HG03039 (cell line): ENCODE measurements around the gene ZBTB49.
"Not testable (repeated sequence)": the region's sequence is repeated elsewhere in the genome, so short reads cannot be mapped to it uniquely, and the experiment has no call there.

Experiments
- ATAC-seq: cut with Tn5 transposase; IDR thresholded peaks from one replicate; pipeline ENCODE4 v1.9.1; 2021; ENCODE audit warnings: mild to moderate bottlenecking, moderate library complexity; ENCODE audit not compliant: unreplicated experiment

ZBTB49 gene

DNA sequence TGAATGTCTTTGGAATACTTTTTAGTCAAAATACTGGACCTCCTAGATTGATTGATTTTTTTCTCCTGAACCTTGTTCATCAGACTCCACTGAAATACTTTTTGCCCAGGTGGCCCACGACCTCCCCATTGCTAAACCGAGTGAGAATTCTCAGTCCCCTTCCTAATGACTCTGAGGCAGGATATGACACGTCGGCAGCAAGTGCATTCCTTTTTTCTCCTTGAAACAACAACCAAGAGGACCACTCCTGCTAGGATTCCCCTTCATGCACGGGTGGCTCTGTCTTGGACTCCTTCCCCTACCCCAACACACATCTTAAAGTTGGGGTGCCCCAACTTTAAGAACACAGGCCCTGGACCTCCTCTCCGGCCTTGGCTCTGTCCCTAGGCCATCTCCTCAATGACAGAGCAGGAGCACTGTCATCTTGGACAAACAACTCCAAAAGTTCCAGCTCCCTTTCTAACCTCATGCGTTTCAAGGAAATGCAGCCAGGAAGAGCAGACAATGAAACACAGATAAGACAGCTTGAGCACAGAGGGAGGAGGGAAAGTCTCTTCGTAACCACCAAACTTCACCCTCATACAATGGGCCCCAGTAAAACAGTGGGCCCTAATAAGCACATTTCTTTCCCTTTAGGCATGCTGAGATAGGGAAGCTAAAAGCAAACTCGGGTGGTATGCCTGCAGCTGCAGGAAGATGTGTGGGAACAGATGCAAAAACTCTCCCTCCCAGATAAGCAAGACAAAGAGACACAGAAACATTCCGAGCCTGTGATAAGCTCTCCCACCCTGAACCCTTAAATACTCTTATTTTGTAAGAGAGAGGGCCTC, 33.9 kb downstream of the ZBTB49 start:
- no peak for ATAC-seq

DNA sequence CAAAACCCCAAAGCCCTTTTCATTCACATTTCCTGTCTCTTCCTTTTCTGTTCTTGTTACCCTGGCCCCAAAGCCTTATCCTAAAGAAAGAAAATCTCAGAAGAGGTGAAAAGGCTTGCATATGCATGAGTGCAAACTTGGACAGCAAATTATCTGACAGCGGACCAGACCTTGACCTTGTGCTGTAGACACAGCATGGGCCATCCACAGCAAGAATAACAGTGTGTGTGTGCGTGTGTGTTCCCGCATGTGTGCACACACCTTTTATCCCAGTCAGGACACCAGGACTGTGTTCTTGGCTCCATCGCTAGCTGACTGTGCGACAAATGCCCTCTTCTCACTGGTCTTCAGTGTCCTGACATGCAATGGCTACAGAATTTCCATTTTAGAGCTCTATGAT, 35.3 kb downstream of the ZBTB49 start:
- ATAC-seq: no peak

DNA sequence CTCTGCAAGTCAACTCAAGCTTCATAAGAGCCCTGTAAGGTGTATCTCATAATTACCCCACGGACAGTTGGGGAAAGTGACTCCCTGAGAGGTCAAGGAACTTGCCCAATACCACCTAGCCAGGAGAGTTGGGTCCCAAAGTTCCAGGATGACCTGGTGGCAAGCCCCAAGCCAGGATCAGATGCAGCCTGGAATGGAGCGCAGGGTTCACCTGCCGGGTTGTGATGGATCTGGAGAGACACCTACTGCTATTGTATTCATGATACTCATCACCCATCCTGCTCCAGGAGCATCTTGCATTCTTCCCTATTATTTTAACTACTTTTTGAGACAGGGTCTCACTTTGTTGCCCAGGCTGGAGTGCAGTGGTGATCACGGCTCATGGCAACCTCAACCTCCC, 36.1 kb downstream of the ZBTB49 start:
- no peak for ATAC-seq

DNA sequence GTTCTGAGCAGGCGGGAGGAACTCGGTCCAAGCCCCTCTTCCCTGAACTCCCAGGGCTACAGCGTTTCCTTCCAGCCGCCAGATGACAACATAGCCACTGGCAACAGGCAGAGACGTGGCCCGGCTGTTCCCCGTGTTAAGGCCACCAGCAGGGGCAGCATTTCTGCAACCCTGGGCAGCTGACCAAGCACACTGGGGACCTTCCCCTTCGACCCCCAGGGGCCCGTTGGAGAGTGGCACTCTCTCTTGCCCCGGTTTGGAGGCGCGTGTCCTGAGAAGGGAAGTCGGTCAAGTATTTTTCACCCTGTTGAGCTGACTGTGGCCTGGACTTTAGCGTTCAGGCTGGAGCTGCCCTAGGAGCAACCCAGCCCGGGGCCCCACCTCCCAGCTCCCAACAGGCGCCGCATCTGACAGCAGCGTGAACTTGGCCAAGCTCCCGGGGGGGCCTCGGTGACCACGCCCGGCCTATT, 37.6 kb downstream of the ZBTB49 start:
- no peak for ATAC-seq

DNA sequence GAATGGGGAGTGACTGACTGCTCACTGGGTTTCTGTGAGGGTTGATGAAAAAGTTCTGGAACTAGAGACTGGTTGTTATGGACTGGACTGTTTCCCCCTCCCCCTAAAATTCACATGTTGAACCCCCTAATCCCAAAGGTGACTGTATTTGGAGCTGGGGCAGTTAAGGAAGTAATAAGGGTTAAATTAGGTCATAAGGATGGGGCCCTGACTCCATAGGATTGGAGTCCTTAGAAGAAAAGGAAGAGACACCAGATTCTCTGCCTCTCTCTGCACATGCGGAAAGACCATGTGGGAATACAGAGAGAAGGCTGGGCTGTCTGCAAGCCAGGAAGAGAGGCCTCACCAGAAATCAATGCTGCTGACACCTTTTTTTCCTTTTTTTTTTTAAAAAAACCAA, 38.2 kb downstream of the ZBTB49 start:
- ATAC-seq: no peak

DNA sequence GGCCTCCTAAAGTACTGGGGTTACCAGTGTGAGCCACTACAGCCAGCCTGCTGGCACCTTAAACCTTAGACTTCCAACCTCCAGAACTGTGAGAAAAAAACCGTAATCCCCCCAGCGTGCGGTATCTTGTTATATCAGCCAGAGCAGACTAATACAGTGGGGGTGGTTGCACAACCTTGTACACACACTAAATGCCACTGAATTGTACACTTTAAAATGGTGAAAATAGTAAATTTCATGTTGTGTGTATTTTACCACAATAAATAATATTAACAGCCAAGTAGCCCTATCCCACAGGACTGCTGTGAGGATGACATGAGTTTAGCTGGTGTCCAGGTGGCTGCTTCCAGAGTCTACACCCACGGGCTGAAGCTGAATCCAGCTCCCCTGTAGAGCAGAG, 38.8 kb downstream of the ZBTB49 start:
- ATAC-seq: no peak

DNA sequence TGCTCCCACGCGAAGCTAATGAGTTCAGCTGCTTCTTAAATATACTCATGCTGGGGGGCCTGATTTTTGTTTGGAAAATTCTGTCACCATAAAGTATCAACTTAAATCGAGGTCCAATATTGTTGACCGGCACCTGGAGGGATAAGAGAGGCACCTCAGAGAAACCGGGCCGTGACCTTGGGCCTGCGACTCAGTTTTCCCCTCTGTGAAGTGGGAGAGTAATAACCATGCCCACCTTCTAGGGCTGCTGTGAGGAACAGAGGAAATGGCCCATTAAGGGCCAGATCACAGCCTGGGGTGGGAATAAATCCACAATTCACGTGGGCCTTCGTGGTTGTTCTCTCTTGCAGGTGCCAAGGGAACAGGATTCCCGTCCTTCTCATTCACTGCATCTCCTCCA, 39.4 kb downstream of the ZBTB49 start:
- ATAC-seq: no peak

DNA sequence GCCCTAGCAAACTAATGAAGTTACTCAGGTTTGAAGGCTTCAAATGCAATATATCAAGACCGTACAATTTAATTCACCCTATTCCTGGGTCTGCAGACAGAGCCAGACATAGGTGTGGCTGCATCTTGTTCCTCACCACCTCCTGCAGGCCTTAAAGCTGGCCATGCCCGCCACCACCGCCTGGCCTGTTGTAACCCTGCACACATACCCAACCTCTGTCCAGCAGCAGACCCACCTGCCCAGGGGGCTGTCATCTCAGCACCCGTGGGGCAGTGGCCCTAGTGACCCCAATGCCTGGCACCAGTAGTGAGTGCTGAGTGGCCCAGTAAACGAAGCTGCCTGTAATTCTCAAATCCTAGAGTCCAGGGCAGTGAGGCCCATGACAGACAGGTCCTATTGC, 40.7 kb downstream of the ZBTB49 start:
- ATAC-seq: no peak

DNA sequence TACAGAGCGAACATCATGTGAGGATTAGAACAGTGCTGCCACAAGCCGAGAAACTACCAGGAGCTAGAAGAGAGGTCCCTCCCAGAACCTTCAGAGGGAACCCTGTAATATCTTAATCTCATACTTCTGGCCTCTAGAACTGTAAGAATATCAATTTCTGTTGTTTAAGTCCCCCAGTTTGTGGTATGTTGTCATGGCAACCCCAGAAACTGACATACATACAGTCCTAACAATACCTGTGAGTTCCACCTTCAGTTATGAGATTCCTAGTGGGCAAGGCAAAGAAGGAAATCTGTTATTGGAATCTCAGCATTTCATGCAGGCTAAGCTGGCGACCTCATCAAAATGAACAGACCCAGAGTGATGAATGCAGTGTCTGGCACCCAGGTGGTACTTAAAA, 42.5 kb downstream of the ZBTB49 start:
- no peak for ATAC-seq

DNA sequence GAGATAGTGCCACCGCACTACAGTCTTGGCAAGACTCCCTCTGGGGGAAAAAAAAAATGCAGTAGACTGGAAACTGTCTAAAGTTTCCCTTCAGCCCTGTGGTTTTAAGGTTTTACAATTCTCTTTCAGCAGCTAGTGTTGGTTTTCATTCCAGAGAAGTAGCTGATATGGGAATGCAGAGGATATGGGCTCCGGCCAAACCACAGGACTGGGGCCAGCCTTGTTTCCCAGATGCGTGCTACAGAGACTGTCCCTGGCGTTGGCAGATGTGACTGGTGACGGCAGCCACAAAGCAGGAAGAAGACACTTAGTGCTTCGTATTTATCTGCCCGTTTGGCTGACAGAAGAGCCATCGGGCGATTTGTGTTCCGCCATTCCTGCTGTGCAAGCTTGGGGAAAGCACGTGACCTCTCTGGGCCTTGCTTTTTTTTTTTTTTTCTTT, 43.2 kb downstream of the ZBTB49 start:
- no peak for ATAC-seq

DNA sequence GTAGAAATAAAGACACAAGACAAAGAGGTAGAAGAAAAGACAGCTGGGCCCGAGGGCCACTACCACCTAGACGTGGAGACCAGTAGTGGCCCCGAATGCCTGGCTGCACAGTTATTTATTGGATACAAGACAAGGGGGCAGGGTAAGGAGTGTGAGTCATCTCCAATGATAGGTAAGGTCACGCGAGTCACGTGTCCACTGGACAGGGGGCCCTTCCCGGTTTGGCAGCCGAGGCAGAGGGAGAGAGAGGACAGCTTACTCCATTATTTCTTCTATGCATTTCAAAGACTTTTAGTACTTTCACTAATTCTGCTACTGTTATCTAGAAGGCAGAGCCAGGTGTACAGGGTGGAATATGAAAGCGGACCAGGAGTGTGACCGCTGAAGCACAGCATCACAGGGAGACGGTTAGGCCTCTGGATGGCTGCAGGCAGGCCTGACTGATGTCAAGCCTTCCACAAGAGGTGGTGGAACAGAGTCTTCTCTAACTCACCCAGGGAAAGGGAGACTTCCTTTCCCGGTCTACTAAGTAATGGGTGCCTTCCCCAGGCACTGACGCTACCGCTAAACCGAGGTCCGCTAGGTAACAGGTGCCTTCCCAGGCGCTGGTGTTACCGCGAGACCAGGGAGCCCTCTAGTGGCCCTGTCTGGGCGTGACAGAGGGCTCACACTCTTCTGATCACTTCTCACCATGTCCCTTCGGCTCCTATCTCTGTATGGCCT, 44.9 kb downstream of the ZBTB49 start:
- peak; percentile 60 for ATAC-seq

DNA sequence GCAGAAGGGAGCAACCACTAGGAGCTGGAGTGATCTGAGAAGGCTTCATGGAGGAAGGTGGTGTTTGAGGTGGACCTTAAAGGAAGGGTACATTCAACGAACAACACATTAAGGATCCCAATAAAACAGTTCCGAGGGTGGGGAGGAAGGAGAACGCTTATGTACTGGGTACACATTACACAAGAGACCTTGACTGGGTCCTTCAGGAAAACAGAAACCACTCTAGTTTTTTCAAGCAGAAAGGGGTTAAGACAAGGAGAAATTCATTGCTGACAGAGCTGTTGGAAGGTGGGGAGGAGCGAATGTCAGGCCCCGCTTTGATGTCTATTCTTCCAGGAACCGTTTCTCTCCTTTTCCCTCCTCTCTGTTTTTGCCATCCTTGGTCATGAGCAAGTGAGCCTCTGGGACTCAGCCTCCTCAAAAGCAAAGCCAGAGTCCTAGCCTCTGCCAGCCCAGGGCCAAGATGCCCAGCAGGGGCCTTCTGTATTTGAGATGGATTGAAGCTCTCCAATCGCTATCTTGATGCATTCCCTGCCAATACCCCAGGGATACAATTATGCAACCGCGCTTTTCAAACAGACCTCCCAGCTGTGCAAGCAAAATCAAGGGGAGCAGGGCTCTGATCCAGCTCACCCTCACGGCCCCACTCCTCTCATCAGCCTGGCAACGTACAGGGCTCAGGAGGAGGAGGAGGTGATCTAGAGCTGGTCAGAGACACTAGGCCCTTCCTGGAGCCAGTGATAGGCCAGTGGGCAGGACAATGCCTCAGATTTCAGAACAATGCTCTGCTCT, 48.4 kb downstream of the ZBTB49 start:
- ATAC-seq: no peak

DNA sequence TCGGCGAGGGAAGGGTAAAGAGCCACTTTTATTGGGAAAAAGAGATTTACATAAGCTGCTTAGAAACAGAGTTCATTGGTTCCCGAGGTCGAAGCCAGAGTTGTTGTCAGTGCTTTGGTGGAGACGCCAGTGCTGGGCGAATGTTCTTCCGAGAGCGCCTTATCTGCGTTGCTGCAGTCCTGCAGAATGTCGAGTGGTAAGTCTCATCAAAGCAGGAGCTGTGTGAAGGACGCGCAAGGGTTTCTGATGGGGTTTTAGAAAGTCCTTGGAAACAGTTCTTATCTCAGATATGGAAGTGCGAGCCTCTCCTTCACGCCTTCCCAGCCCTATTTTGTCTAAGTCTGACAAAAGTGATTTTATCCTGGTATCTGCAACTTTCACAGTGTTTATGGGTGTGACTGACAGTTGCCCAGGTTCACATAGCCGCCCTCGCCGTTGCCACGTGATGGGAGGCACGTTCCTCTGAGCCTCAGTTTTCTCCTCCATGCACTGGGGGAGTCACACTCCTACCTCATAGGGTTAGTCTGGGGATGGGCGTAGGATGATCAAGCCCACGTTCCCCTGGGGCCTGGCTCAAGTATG, 49.5 kb downstream of the ZBTB49 start:
- no peak for ATAC-seq

DNA sequence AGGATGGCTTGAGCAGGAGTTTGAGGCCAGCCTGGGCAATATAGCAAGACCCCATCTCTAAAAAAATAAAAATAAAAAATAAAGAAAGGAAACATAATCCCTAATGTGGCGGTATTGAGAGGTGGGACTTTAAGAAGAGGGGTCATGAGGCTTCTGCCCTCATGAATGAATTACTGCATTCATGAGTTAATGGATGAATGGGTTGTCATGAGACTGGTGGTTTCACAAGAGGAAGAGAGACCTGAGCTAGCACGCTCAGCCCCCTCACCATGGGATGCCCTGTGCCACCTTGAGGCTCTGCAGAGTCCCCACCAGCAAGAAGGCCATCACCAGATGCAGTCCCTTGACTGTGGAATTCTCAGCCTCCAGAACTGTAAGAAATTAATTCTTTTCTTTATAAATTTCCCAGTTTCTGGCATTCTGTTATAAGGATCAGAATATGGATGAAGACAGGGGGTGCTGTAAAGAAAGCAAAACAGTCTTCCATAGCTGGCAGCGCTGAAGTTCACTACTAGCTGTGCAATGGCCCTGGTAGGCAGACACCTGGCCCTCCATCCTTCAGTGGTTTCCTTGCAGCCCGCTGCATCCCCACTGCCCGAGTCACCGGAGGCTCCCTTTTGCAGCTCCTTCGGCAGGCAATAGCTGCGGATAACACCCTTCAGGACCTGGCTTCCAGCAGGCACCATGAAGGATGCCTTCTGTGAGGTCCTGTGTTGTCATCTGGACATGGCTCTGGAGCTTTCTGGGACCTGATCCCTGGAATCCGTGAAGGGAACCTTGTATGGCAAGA, 52.0 kb downstream of the ZBTB49 start:
- no peak for ATAC-seq

DNA sequence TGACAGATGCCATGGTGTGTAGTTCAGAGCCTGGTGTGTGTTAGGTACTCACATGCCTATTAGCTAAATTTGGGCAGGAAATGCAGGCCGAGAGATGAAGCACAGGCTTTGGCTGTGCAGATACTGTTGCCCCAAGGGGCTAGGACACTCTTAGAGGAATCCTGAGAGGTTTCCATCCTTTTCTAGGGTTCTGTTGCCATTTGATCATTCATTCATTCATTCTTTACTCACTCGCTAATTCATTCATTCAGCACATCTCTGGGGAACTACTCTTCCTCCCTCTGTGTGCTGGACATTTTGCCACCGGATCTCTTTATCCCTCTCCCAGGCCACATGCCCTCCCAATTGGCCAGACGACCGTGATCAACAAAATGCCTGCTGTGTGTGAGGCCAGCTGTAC, 53.0 kb downstream of the ZBTB49 start:
- no peak for ATAC-seq

DNA sequence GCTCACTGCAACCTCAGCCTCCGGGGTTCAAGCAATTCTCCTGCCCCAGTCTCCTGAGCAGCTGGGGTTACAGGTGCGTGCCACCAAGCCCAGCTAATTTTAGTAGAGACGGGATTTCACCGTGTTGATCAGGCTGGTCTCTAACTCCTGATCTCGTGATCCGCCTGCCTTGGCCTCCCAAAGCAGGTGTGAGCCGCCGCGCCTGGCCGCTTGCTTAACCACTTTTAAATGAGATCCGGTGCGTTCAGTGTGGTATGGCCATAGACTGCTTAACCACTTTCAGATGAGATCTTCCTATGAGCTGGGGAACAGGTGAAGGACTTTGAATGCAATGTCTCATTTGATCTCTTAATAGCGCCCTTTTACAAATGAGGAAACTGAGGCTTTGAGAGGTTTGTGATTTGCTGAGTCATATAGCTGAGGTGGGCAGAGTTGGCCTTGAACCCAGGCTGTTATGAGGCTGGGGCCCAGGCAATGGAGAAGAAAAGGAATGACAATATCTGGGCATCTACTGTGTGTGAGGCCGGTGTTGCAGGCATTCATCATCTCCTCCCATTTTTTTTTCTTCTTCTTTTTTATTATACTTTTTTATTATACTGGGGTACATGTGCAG, 55.0 kb downstream of the ZBTB49 start:
- ATAC-seq: peak; percentile 77

DNA sequence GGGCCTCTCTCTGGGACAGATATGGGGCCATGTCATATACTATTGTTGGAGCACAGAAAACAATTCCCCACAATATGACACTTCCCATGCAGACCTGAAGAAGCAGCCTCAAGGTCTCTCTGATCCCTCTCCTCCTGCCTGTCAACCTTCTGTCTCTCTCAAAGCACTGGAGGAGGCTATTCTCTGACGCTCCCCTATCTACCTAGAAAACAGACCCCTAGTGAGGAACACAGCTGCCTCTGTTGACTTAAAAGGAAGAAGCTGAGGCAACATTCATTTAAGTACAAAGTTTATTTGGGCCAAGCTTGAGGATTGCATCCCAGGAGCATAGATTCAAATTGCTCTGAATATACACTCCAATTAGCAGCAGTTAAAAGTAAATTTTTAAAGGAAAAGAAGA, 57.5 kb downstream of the ZBTB49 start:
- no peak for ATAC-seq

DNA sequence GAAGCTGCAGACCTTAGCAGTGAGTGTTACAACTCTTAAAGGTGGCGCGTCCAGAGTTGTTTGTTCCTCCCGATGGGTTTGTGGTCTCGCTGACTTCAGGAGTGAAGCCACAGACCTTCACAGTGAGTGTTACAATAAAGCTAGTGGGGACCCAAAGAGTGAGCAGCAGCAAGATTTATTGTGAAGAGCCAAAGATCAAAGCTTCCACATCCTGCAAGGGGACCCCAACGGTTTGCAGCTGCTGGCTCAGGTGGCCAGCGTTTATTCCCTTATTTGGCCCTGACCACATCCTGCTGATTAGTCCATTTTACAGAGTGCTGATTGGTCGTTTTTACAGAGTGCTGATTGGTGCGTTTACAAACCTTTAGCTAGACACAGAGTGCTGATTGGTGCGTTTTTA, 58.5 kb downstream of the ZBTB49 start:
- not testable (repeated sequence) for ATAC-seq

DNA sequence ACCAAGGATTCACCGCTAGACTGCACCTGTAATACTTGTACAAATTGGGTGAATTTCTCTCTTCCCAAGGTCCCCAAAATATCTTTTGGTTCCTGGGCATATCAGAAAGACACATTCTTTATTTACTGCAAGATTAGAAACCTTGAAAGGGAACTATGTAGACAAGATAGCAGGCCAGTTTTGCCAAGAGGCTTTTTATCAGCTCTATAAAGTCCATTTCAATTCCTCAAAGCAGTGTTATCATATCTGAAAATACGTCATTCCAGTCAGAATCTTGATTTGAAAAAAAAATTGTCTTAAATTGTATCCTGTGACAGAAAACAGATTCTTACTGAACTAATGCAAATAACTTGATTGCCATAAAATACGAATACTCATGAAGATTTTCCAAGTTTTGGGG, 59.8 kb downstream of the ZBTB49 start:
- ATAC-seq: no peak

DNA sequence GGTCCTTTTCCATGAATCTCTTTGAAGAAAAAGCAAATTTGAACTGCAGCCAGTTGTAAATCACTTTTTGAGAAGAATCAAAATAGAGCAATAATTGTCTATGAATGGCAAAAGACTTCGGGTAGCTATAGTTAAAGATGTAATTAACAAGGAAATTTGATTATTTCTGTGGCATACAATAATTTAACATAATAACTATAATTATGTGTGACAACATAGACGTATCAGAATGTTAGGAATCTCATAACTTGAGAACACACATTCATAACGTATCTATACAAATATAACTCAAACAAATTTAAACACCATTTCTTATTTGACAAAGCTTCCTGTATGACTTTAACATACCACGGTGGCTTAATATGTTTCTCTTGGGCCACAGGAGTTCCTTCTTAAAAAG, 60.9 kb downstream of the ZBTB49 start:
- ATAC-seq: no peak
